Nephron (organoid): Measurements from ENCODE around the gene SLC4A4.

ENCODE experiments used
- H3K27ac Mint-ChIP-seq, 3 experiments: 2 replicates each; pipeline ENCODE4 v1.8.0; 2020; ENCODE audit warnings: mixed read lengths in 3 of 3, mild to moderate bottlenecking in 2 of 3, moderate library complexity in 1 of 3
- H3K27me3 Mint-ChIP-seq: 2 replicates; pipeline ENCODE4 v1.8.0; 2021; ENCODE audit warnings: low read depth, mild to moderate bottlenecking, moderate library complexity, mixed read lengths
- H3K36me3 Mint-ChIP-seq: 2 replicates; pipeline ENCODE4 v1.8.0; 2020; ENCODE audit warnings: low read depth, mixed read lengths
- H3K4me1 Mint-ChIP-seq: 2 replicates; pipeline ENCODE4 v1.8.0; 2020; ENCODE audit warnings: mixed read lengths
- H3K4me3 Mint-ChIP-seq, 3 experiments: 2 replicates each; pipeline ENCODE4 v1.8.0; 2020; ENCODE audit warnings: mild to moderate bottlenecking in 3 of 3, mixed read lengths in 3 of 3, moderate library complexity in 2 of 3
- H3K9me3 Mint-ChIP-seq: 2 replicates; pipeline ENCODE4 v1.8.0; 2020; ENCODE audit warnings: mixed read lengths
- TF ChIP-seq, protein P1 (sequence below), 3 experiments: fragments of 200-600 bp; sonication (generic); IDR thresholded peaks; one replicate each; pipeline ENCODE4 v1.5.0; 2021; ENCODE audit warnings: antibody characterized with exemption in 3 of 3; ENCODE audit not compliant: unreplicated experiment in 3 of 3

SLC4A4 gene

DNA sequence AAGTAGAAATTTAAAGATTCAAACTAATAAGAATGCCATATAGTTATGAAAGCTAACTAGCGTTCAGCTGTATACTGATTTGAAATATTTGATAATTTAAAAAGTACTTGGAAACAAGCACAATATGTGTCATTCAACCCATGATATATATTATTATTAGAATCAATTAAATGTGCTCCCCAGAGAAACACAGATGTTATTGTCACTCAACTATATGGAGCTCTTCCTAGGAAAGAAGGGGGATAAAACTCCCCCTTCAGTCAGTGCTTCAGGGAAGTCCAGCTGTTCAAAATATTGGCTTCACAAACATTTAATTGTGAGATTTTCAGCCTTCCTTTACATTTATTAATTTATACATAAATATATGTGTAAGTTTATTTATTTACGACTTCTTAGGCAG, 135.9 kb downstream of the SLC4A4 start:
- TF ChIP-seq, protein P1, sequence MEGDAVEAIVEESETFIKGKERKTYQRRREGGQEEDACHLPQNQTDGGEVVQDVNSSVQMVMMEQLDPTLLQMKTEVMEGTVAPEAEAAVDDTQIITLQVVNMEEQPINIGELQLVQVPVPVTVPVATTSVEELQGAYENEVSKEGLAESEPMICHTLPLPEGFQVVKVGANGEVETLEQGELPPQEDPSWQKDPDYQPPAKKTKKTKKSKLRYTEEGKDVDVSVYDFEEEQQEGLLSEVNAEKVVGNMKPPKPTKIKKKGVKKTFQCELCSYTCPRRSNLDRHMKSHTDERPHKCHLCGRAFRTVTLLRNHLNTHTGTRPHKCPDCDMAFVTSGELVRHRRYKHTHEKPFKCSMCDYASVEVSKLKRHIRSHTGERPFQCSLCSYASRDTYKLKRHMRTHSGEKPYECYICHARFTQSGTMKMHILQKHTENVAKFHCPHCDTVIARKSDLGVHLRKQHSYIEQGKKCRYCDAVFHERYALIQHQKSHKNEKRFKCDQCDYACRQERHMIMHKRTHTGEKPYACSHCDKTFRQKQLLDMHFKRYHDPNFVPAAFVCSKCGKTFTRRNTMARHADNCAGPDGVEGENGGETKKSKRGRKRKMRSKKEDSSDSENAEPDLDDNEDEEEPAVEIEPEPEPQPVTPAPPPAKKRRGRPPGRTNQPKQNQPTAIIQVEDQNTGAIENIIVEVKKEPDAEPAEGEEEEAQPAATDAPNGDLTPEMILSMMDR (IDR thresholded peaks at IDR 0.05; ENCODE audit: unreplicated experiment in 3 of 3) = no peak
- Mint-ChIP-seq H3K4me1 (peaks cover 5% of the 10 kb centered on the region), H3K9me3 (no peaks in the 10 kb centered on the region), H3K27me3 (no peaks in the 10 kb centered on the region), H3K36me3 (no peaks in the 10 kb centered on the region), H3K4me3 (no peak overlapping the region), H3K27ac (no peak overlapping the region)

DNA sequence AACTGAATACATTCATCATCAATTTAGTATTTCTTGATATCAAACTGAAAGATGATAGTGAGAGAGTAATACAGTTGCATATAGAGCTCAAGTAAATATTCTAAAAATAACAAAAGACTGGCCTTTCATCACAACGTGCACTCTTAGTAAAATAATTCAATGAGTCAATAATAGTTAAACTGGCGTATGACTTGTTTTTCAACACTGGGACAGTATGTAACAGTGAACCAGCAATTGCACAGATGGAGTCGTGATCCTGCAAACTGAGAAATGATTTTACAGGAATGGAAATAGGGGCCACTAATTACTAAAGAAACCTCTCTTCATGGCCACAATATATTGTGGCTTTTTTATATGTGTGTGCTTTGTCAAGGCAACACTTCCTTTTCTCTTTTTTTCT, 137.4 kb downstream of the SLC4A4 start:
- TF ChIP-seq, protein P1 (IDR thresholded peaks at IDR 0.05; ENCODE audit: unreplicated experiment in 3 of 3) = no peak
- no peaks in the 10 kb centered on the region for H3K9me3 Mint-ChIP-seq
- H3K4me1 Mint-ChIP-seq = no peaks in the 10 kb centered on the region
- no peak overlapping the region for H3K4me3 Mint-ChIP-seq
- no peak overlapping the region for H3K27ac Mint-ChIP-seq
- no peaks in the 10 kb centered on the region for H3K27me3 Mint-ChIP-seq
- H3K36me3 Mint-ChIP-seq = no peaks in the 10 kb centered on the region

DNA sequence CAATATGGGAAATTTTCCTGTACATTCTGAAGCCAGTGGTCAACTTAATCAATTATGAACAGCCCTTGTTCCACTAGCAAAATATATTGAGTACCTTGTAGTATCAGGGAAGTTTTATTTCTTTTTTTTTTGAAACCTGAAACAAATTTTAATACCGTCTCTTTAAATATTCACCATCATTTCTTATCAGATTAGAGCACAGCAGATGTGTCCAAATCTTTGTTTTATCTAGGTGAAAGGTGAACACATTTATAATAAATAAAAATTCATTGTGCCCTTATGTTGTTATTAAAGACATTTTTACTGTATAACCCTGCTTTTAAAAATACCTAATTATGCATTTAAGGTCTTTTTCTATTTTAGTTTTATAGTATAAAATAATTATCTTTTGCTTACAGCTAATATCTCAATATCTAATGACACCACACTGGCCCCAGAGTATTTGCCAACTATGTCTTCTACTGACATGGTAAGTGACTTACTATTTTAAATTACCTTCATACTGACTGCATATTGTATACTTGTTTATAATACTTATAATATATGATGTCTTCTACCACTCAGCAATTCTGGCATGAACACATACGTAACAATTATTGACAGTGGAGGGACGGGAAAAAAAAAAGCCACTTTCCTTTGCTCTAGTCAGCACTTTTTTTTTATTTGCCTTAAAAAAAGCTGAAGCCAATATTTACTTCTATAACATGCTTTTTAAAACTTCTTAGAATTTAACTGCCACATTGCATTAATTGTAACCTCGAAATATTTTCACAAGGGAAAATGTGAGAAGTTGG, 147.9 kb downstream of the SLC4A4 start:
- H3K27ac Mint-ChIP-seq = peak overlapping the region; percentile 56 to 87 (median 85)
- peaks cover 13% of the 10 kb centered on the region for H3K4me1 Mint-ChIP-seq
- peaks cover 4% of the 10 kb centered on the region for H3K27me3 Mint-ChIP-seq
- peaks cover 3% of the 10 kb centered on the region for H3K36me3 Mint-ChIP-seq
- H3K9me3 Mint-ChIP-seq = peaks cover 14% of the 10 kb centered on the region
- TF ChIP-seq, protein P1 (IDR thresholded peaks at IDR 0.05; ENCODE audit: unreplicated experiment in 3 of 3) = no peak
- peak overlapping the region in 1 of 3 experiments; percentile 18 for H3K4me3 Mint-ChIP-seq

DNA sequence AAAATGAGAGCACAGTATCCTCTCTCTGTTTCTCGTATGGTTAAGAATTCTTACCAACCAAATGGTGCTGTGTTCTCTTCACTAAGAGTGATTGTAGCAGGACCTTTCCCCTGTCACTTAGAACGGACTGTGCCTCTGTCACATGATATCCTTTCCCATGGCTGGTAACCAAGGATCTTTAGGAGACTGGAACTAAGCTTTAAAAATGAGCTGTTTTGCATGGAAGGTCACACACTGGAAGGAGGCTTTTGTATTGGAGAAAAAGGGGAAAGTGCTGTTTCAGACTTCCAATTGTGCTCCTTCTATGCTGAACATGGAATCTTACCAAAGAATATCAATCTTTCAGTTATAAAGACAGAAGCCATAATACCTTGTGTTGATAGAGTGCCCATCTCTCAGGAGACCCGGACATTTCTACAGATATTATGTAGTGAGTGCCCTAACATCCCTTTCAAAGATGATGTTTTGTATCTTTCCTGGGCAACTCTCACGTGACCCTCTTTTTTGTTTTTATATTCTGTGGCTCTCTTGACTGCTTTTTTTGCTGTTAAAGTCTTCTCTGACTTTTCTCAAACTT, 148.6 kb downstream of the SLC4A4 start:
- peaks cover 14% of the 10 kb centered on the region for H3K9me3 Mint-ChIP-seq
- H3K27me3 Mint-ChIP-seq = peaks cover 4% of the 10 kb centered on the region
- H3K4me3 Mint-ChIP-seq = peak overlapping the region in 2 of 3 experiments; percentile 1 to 18
- H3K4me1 Mint-ChIP-seq = peaks cover 13% of the 10 kb centered on the region
- TF ChIP-seq, protein P1 (IDR thresholded peaks at IDR 0.05; ENCODE audit: unreplicated experiment in 3 of 3) = no peak
- H3K27ac Mint-ChIP-seq = peak overlapping the region; percentile 56 to 87 (median 85)
- peaks cover 3% of the 10 kb centered on the region for H3K36me3 Mint-ChIP-seq

DNA sequence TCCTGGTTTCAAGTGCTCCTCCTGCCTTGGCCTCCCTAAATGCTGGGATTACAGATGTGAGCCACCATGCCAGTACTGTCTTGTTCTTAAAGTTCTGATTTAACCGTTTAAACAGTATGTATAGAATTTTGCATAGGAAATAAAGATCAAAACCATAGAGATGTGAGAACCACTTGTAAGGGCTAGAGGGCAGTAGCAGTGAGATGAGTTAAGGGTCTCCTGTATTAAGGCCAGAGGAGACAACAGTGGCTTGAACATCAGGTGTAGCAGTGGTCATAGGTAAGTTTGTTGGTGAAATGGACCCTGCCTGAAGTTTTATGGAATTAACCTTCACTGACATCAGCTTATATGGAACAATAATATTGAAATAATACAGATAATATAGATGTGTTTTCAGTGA, 155.7 kb downstream of the SLC4A4 start:
- no peak overlapping the region for H3K27ac Mint-ChIP-seq
- H3K4me3 Mint-ChIP-seq = no peak overlapping the region
- TF ChIP-seq, protein P1 (IDR thresholded peaks at IDR 0.05; ENCODE audit: unreplicated experiment in 3 of 3) = no peak
- peaks cover 7% of the 10 kb centered on the region for H3K4me1 Mint-ChIP-seq
- H3K36me3 Mint-ChIP-seq = no peaks in the 10 kb centered on the region
- no peaks in the 10 kb centered on the region for H3K27me3 Mint-ChIP-seq
- H3K9me3 Mint-ChIP-seq = peaks cover under 1% of the 10 kb centered on the region
